ENCODE data around the gene KIF26A. TPM values are rescaled to one million over a fixed set of nuclear protein-coding genes. Genes with fewer than 3 reads are reported as not detected.

Gene KIF26A
- total RNA-seq, 1 experiment from 2014 or later = 1.4 TPM

- in situ Hi-C loops (cut with HindIII; ENCODE audit: low pct_unique_long_range_greater_than_20kb, low sequenced_read_pairs) = no loop called here
- DNase-seq (ENCODE audit: low read depth, low spot score) = no peak
Measured at GRCh38 chr14:104118006-104118844, 20.2 kb upstream of the KIF26A start.

- in situ Hi-C loops (cut with HindIII; ENCODE audit: low pct_unique_long_range_greater_than_20kb, low sequenced_read_pairs) = no loop called here
- DNase-seq (ENCODE audit: low read depth, low spot score) = no peak
Measured at GRCh38 chr14:104119119-104119487, 19.3 kb upstream of the KIF26A start.

GRCh38 chr14:104119488-104120251 is 18.7 kb upstream of the KIF26A start:
- in situ Hi-C loops (cut with HindIII; ENCODE audit: low pct_unique_long_range_greater_than_20kb, low sequenced_read_pairs) = no loop called here
- no peak for DNase-seq (ENCODE audit: low read depth, low spot score)

GRCh38 chr14:104120281-104120741 is 18.1 kb upstream of the KIF26A start:
- in situ Hi-C loops (cut with HindIII; ENCODE audit: low pct_unique_long_range_greater_than_20kb, low sequenced_read_pairs) = no loop called here

GRCh38 chr14:104121142-104121541 is 17.2 kb upstream of the KIF26A start:
- in situ Hi-C loops (cut with HindIII; ENCODE audit: low pct_unique_long_range_greater_than_20kb, low sequenced_read_pairs) = no loop called here
- DNase-seq (ENCODE audit: low read depth, low spot score) = no peak

More at GRCh38 chr14:104120281-104120741, 18.1 kb upstream of the KIF26A start:
- no peak for DNase-seq (ENCODE audit: low read depth, low spot score)

- DNase-seq (ENCODE audit: low read depth, low spot score) = no peak
- in situ Hi-C loops (cut with HindIII; ENCODE audit: low pct_unique_long_range_greater_than_20kb, low sequenced_read_pairs) = no loop called here
Measured at GRCh38 chr14:104123879-104124278, 14.5 kb upstream of the KIF26A start.

- in situ Hi-C loops (cut with HindIII; ENCODE audit: low pct_unique_long_range_greater_than_20kb, low sequenced_read_pairs) = no loop called here
- DNase-seq (ENCODE audit: low read depth, low spot score) = no peak
Measured at GRCh38 chr14:104125011-104125410, 13.4 kb upstream of the KIF26A start.

- no peak for DNase-seq (ENCODE audit: low read depth, low spot score)
- in situ Hi-C loops (cut with HindIII; ENCODE audit: low pct_unique_long_range_greater_than_20kb, low sequenced_read_pairs) = no loop called here
Measured at GRCh38 chr14:104126753-104127152, 11.6 kb upstream of the KIF26A start.

- in situ Hi-C loops (cut with HindIII; ENCODE audit: low pct_unique_long_range_greater_than_20kb, low sequenced_read_pairs) = no loop called here
- DNase-seq (ENCODE audit: low read depth, low spot score) = no peak
Measured at GRCh38 chr14:104128981-104129380, 9.4 kb upstream of the KIF26A start.

GRCh38 chr14:104129556-104129955 is 8.8 kb upstream of the KIF26A start:
- in situ Hi-C loops (cut with HindIII; ENCODE audit: low pct_unique_long_range_greater_than_20kb, low sequenced_read_pairs) = no loop called here
- no peak for DNase-seq (ENCODE audit: low read depth, low spot score)

GRCh38 chr14:104130974-104131651 is 7.3 kb upstream of the KIF26A start:
- peak; percentile 77 for DNase-seq (ENCODE audit: low read depth, low spot score)
- in situ Hi-C loops (cut with HindIII; ENCODE audit: low pct_unique_long_range_greater_than_20kb, low sequenced_read_pairs) = no loop called here

GRCh38 chr14:104131968-104132732 is 6.2 kb upstream of the KIF26A start:
- in situ Hi-C loops (cut with HindIII; ENCODE audit: low pct_unique_long_range_greater_than_20kb, low sequenced_read_pairs) = no loop called here
- DNase-seq (ENCODE audit: low read depth, low spot score) = no peak

- DNase-seq (ENCODE audit: low read depth, low spot score) = no peak
- in situ Hi-C loops (cut with HindIII; ENCODE audit: low pct_unique_long_range_greater_than_20kb, low sequenced_read_pairs) = no loop called here
Measured at GRCh38 chr14:104132981-104133380, 5.4 kb upstream of the KIF26A start.

- in situ Hi-C loops (cut with HindIII; ENCODE audit: low pct_unique_long_range_greater_than_20kb, low sequenced_read_pairs) = no loop called here
Measured at GRCh38 chr14:104133496-104133895, 4.9 kb upstream of the KIF26A start.

GRCh38 chr14:104134061-104134965 is 4.1 kb upstream of the KIF26A start:
- in situ Hi-C loops (cut with HindIII; ENCODE audit: low pct_unique_long_range_greater_than_20kb, low sequenced_read_pairs) = no loop called here
- DNase-seq (ENCODE audit: low read depth, low spot score) = no peak

More at GRCh38 chr14:104133496-104133895, 4.9 kb upstream of the KIF26A start:
- no peak for DNase-seq (ENCODE audit: low read depth, low spot score)

GRCh38 chr14:104135121-104135903 is 3.1 kb upstream of the KIF26A start:
- peak; percentile 57 for DNase-seq (ENCODE audit: low read depth, low spot score)
- in situ Hi-C loops (cut with HindIII; ENCODE audit: low pct_unique_long_range_greater_than_20kb, low sequenced_read_pairs) = no loop called here
